GM06990 (cell line): ENCODE results near the gene SELENOF.

Experiments
- DNase-seq: peaks from one replicate; pipeline ENCODE4 v3.0.0-alpha.2; 2011; ENCODE audit not compliant: insufficient read length; ENCODE audit errors: extremely low read depth
- H3K27me3 ChIP-seq: replicated peaks from 2 replicates; pipeline ENCODE4 v1.6.0; 2011; ENCODE audit warnings: low read length; ENCODE audit not compliant: control insufficient read depth, insufficient read depth
- H3K36me3 ChIP-seq: 2 replicates; pipeline ENCODE4 v1.5.1; 2011; ENCODE audit warnings: low read length; ENCODE audit not compliant: control insufficient read depth, insufficient read depth
- H3K4me3 ChIP-seq: replicated peaks from 2 replicates; pipeline ENCODE4 v1.5.1; 2011; ENCODE audit warnings: low read depth, mild to moderate bottlenecking, control low read depth, low read length
- TF ChIP-seq, protein P1 (sequence below): IDR thresholded peaks from 2 replicates; pipeline ENCODE4 v1.5.1; 2011; ENCODE audit warnings: low read length, control low read depth, mild to moderate bottlenecking, inconsistent platforms; ENCODE audit not compliant: insufficient read depth, poor library complexity, severe bottlenecking

Gene SELENOF

DNA sequence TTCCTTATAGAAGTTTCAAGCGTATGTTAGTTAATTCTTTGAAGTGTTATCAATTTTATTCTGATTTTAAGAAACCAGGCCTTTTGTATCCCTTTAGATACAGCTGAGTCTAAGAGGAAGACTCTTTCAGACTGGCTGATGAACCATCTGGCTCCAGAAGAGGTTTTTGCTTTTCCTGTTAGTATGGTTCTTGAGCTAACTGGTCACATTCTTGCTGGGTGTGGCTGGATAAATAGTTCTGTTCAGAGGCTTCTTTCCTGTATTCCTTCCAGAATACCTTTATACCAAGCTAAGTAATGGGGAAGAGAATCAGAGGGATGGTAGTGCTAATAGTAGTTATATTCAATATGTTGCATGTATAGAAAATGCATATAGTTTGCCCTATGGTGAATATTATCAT, 13.0 kb upstream of the SELENOF start:
- no peaks in the 10 kb centered on the region for H3K36me3 ChIP-seq

DNA sequence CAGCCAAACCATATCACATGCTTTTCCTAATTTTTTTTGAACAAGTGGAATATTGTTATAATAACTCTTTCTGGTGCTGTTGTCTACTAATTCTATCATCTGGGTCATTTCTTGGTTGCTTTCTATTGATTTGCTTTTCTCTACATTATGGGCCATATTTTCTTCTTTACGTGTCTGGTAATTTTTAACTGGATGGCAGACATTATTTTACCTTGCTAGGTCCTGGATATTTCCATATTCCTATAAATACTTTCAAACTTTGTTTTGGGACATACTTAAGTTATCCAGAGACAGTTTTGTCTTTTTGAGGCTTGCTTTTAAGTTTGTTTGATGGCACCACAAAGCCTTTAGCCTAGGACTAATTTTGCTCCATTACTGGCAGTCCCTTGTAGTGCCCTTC, 11.8 kb upstream of the SELENOF start:
- TF ChIP-seq, protein P1, sequence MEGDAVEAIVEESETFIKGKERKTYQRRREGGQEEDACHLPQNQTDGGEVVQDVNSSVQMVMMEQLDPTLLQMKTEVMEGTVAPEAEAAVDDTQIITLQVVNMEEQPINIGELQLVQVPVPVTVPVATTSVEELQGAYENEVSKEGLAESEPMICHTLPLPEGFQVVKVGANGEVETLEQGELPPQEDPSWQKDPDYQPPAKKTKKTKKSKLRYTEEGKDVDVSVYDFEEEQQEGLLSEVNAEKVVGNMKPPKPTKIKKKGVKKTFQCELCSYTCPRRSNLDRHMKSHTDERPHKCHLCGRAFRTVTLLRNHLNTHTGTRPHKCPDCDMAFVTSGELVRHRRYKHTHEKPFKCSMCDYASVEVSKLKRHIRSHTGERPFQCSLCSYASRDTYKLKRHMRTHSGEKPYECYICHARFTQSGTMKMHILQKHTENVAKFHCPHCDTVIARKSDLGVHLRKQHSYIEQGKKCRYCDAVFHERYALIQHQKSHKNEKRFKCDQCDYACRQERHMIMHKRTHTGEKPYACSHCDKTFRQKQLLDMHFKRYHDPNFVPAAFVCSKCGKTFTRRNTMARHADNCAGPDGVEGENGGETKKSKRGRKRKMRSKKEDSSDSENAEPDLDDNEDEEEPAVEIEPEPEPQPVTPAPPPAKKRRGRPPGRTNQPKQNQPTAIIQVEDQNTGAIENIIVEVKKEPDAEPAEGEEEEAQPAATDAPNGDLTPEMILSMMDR = no peak
- Histone ChIP-seq H3K27me3 (no peaks in the 10 kb centered on the region), H3K36me3 (no peaks in the 10 kb centered on the region), H3K4me3 (no peak overlapping the region)
- no peak for DNase-seq

More for the DNA sequence above, 13.0 kb upstream of the SELENOF start:
- Histone ChIP-seq H3K4me3 (no peak overlapping the region), H3K27me3 (no peaks in the 10 kb centered on the region)
- TF ChIP-seq, protein P1 = no peak
- DNase-seq = no peak

DNA sequence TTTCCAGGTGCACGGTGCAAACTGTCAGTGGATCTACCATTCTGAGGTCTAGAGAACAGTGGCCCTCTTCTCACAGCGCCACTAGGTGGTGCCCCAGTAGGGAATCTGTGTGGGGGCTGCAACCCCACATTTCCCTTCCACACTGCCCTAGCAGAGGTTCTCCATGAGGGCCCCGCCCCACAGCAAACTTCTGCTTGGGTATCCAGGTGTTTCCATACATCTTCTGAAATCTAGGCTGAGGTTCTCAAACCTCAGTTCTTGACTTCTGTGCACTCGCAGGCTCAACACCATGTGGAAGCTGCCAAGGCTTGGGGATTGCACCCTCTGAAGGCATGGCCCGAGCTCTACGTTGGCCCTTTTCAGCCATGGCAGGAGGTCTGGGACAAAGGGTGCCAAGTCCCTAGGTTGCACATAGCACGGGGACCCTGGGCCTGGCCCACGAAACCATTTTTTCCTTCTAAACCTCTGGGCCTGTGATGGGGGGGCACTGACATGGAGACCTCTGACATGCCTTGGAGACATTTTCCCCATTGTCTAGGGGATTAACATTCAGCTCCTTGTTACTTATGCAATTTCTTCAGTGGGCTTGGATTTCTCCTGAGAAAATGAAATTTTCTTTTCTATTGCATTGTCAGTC, 10.5 kb upstream of the SELENOF start:
- TF ChIP-seq, protein P1 = no peak
- no peaks in the 10 kb centered on the region for H3K36me3 ChIP-seq
- DNase-seq = no peak
- no peak overlapping the region for H3K4me3 ChIP-seq
- H3K27me3 ChIP-seq = no peaks in the 10 kb centered on the region

DNA sequence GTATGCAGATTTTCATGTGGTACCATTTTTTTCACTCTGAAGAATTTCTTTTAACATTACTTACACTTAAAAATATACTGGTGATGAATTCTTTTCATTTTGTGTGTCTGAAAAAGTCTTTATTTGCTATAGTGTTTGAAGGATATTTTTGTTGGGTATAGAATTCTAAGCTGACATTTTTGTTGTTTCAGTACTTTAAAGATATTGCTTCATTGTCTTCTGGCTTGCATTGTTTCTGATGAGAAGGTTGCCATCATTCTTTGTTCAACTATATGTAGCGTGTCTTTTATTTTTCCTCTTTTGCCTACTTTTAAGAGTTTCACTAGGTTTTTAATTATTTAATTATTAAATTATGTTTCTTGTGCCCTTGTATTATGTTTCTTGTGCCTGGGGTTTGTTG, 8.5 kb upstream of the SELENOF start:
- Histone ChIP-seq H3K4me3 (no peak overlapping the region), H3K27me3 (no peaks in the 10 kb centered on the region), H3K36me3 (no peaks in the 10 kb centered on the region)
- TF ChIP-seq, protein P1 = no peak
- DNase-seq = no peak

DNA sequence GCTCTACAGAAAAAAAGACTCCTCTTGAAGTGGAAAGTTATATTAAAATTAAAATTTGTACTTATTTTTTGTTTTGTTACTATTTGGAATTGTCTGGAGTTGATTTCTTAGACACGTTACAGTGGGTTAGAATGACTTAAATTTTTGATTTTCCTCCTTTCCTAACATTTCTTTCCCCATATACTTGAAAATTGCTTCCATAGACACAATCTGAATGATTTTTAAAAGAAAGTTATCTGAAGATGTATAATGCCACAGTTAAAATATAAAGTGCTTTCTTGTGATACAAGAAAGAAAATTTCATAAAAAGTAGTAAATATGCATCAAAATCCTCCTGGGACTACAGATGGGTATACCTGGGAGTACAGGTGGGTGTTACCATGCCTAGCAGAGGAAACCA, 2.8 kb upstream of the SELENOF start:
- no peaks in the 10 kb centered on the region for H3K27me3 ChIP-seq
- no peak overlapping the region for H3K4me3 ChIP-seq
- no peaks in the 10 kb centered on the region for H3K36me3 ChIP-seq
- no peak for DNase-seq
- TF ChIP-seq, protein P1 = no peak
